Panc1 (cell line): Measurements from ENCODE around the gene ST6GALNAC6. TPM values are rescaled to one million over a fixed set of nuclear protein-coding genes. Genes with fewer than 3 reads are reported as not detected.

Experiments used
- ATAC-seq: fragments of 200-7000 bp; cut with Tn5 transposase; 2 replicates; pipeline ENCODE4 v1.9.1; 2020; ENCODE audit warnings: mild to moderate bottlenecking, moderate library complexity
- BruUV-seq: library from RNA; stranded (reverse); fragments of 400-500 nt; replicated peaks from 2 replicates; lab custom pipeline; 2021; lab: Mats Ljungman, UMichigan
- CTCF ChIA-PET: fragments of 300-600 bp; sonication (Branson Sonifier 250); formaldehyde crosslinking; loops from one replicate; lab custom pipeline; 2022; ENCODE audit warnings: antibody characterized with exemption; lab: Charles Lee
- POLR2A ChIA-PET: fragments of 300-600 bp; sonication (Branson Sonifier 250); formaldehyde crosslinking; loops from one replicate; lab custom pipeline; 2022; ENCODE audit warnings: antibody characterized with exemption; lab: Charles Lee
- DNase-seq: peaks from one replicate; pipeline ENCODE4 v3.0.0-alpha.2; 2010; ENCODE audit warnings: low read depth, low spot score
- H3K27ac ChIP-seq: 2 replicates; pipeline ENCODE4 v1.5.1; 2011; ENCODE audit warnings: mild to moderate bottlenecking, low read length, inconsistent platforms
- H3K27me3 ChIP-seq: fragments of 200-500 bp; sonication (Bioruptor generic); 2 replicates; pipeline ENCODE4 v1.6.0; 2014; ENCODE audit warnings: low read length, inconsistent platforms; ENCODE audit not compliant: control insufficient read depth, insufficient read depth
- H3K36me3 ChIP-seq: fragments of 200-500 bp; sonication (Bioruptor generic); 2 replicates; pipeline ENCODE4 v1.5.1; 2014; ENCODE audit warnings: inconsistent platforms, mild to moderate bottlenecking, low read length, moderate library complexity; ENCODE audit not compliant: control insufficient read depth, insufficient read depth
- H3K4me1 ChIP-seq: 2 replicates; pipeline ENCODE4 v1.5.1; 2011; ENCODE audit warnings: inconsistent platforms, mild to moderate bottlenecking, low read length, moderate library complexity; ENCODE audit not compliant: control insufficient read depth, insufficient read depth
- H3K4me3 ChIP-seq, 2 experiments: 2 replicates each; pipeline ENCODE4 v1.5.1; 2011 to 2012; ENCODE audit warnings: low read depth in 2 of 2, low read length in 2 of 2, mild to moderate bottlenecking in 2 of 2, inconsistent platforms in 1 of 2, moderate library complexity in 1 of 2
- H3K9me3 ChIP-seq: fragments of 200-500 bp; sonication (Bioruptor generic); 2 replicates; pipeline ENCODE4 v1.5.1; 2014; ENCODE audit warnings: low read depth, mild to moderate bottlenecking, inconsistent platforms, low read length, moderate library complexity; ENCODE audit not compliant: control insufficient read depth, insufficient read depth
- POLR2AphosphoS5 ChIP-seq: IDR thresholded peaks from 2 replicates; pipeline ENCODE4 v1.6.1; 2012; ENCODE audit warnings: mild to moderate bottlenecking, low read depth, low read length, moderate library complexity
- SIN3A ChIP-seq: IDR thresholded peaks from 2 replicates; pipeline ENCODE4 v1.6.1; 2012; ENCODE audit warnings: low read depth, mild to moderate bottlenecking, low read length, moderate library complexity, borderline replicate concordance; ENCODE audit not compliant: insufficient read depth
- TCF7L2 ChIP-seq: IDR thresholded peaks from 2 replicates; pipeline ENCODE4 v1.6.1; 2011; ENCODE audit warnings: mild to moderate bottlenecking, low read depth, low read length, inconsistent platforms
- in situ Hi-C: cut with HindIII; loops from 2 replicates; pipeline ENCODE4 v1.10.0; 2016; ENCODE audit warnings: low sequenced_read_pairs, low pct_unique_long_range_greater_than_20kb
- intact Hi-C: fragments of 100-400 bp; cut with micrococcal nuclease; formaldehyde crosslinking; loops from one replicate; pipeline ENCODE4 v1.10.0; 2022; ENCODE audit not compliant: unreplicated experiment
- total RNA-seq: library from RNA; stranded (reverse); gene quantifications from one replicate; pipeline ENCODE4 v1.2.1, GENCODE V29; 2021; ENCODE audit not compliant: unreplicated experiment
- TF ChIP-seq, protein P1 (sequence below), 2 experiments: IDR thresholded peaks; 2 replicates each; pipeline ENCODE4 v1.6.1; 2011 to 2012; ENCODE audit warnings: low read depth in 2 of 2, control low read depth in 1 of 2, low read length in 1 of 2, mild to moderate bottlenecking in 1 of 2, moderate library complexity in 1 of 2; ENCODE audit not compliant: insufficient read depth in 1 of 2
- TF ChIP-seq, protein P2 (sequence below): fragments of 450-650 bp; IDR thresholded peaks from 2 replicates; pipeline ENCODE4 v1.5.1; 2017; ENCODE audit warnings: mild to moderate bottlenecking

The ST6GALNAC6 gene
- total RNA-seq, 1 experiment from 2014 or later: 50.2 TPM

DNA sequence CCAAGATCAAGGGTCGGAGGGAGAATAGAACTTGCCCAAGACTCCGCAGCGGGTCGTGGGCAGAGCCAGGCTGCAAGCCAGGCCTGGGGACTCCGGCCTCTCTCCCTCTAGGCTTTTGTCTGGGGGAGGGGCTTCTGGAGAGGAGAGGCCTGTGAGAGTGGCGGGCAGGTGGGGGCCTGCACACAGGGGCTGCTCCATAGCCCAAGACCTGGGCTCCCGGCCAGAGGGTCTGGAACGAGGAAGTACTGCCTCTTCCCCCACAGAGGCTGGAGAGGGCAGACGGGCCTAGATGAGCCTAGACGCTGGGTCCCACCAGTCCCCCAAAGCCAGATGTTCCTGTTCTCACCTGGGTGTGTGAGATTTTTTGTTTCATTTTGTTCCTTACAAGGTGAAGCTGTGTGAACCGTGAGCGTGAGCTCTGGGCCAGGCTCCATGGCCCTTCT is 5.2 kb upstream of the ST6GALNAC6 start:
- BruUV-seq: no TSS peak
- POLR2A ChIA-PET: no interaction called here
- peak overlapping the region; percentile 77 for H3K27ac ChIP-seq
- H3K27me3 ChIP-seq: no peaks in the 10 kb centered on the region
- no peak overlapping the region for H3K4me3 ChIP-seq
- ATAC-seq (peak; percentile 1; the same call in 1 of the 2 replicates), DNase-seq (no peak)
- CTCF ChIA-PET: no interaction called here
- peaks cover 41% of the 10 kb centered on the region for H3K4me1 ChIP-seq
- in situ Hi-C loops: no loop called here
- intact Hi-C loops: no loop called here
- H3K36me3 ChIP-seq: no peaks in the 10 kb centered on the region
- H3K9me3 ChIP-seq: no peaks in the 10 kb centered on the region
- TF ChIP-seq POLR2AphosphoS5: no peak
- TF ChIP-seq, protein P1, sequence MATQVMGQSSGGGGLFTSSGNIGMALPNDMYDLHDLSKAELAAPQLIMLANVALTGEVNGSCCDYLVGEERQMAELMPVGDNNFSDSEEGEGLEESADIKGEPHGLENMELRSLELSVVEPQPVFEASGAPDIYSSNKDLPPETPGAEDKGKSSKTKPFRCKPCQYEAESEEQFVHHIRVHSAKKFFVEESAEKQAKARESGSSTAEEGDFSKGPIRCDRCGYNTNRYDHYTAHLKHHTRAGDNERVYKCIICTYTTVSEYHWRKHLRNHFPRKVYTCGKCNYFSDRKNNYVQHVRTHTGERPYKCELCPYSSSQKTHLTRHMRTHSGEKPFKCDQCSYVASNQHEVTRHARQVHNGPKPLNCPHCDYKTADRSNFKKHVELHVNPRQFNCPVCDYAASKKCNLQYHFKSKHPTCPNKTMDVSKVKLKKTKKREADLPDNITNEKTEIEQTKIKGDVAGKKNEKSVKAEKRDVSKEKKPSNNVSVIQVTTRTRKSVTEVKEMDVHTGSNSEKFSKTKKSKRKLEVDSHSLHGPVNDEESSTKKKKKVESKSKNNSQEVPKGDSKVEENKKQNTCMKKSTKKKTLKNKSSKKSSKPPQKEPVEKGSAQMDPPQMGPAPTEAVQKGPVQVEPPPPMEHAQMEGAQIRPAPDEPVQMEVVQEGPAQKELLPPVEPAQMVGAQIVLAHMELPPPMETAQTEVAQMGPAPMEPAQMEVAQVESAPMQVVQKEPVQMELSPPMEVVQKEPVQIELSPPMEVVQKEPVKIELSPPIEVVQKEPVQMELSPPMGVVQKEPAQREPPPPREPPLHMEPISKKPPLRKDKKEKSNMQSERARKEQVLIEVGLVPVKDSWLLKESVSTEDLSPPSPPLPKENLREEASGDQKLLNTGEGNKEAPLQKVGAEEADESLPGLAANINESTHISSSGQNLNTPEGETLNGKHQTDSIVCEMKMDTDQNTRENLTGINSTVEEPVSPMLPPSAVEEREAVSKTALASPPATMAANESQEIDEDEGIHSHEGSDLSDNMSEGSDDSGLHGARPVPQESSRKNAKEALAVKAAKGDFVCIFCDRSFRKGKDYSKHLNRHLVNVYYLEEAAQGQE (IDR thresholded peaks at IDR 0.05; ENCODE audit: insufficient read depth in 1 of 2, low read depth in 2 of 2, low read length in 1 of 2): no peak

DNA sequence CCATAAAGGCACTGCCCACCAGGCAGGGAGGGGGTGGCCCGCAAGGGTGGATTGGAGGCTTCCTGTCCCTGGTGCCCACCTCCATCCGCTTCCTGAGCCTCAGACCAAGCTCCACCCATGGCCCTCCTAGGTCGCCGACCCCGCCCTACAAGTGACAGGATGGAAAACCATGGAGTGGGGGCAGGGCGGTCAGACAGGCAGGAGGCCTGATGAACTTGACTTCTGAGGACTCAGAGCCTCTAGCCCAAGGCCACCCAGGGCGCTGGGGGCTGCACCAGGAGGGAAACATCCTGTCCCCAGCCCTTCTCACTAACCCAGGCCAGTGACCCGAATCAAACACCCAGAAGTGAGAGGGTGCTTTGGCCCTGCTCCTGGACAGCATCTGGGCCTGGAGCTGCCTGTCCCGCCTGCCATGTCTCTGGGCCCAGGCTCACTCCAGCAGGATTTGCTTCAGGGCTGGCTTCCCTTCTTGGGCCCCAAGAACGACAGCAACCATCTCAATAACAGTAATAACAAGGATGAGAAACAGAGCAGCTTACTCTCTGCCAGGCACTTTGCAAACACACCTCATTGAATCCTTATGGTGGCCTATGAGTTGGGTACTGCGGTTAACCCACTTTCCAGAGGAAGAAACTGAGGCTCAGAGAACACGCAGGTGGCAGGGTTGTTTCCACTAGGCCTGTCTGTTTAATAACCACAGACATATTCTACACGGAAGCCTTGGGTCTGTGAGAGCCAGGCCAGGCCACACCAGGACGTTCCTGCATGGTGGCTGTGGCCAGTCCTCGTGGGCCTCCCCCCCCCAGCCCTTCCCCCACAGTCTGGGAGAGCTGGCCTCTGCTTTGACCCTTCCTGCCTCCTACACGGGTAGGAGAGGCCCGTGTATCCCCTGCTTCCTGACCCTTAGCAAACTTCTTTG is 4.4 kb upstream of the ST6GALNAC6 start:
- no peak overlapping the region for H3K4me3 ChIP-seq
- CTCF ChIA-PET: no interaction called here
- POLR2A ChIA-PET: no interaction called here
- intact Hi-C loops: no loop called here
- no peak for DNase-seq
- no peaks in the 10 kb centered on the region for H3K36me3 ChIP-seq
- ATAC-seq: peak; percentile 49
- in situ Hi-C loops: no loop called here
- no TSS peak for BruUV-seq
- no peaks in the 10 kb centered on the region for H3K27me3 ChIP-seq
- TF ChIP-seq TCF7L2 (no peak), POLR2AphosphoS5 (0 out of 2 replicates have a peak, but pooled peaks have one; percentile 6)
- H3K9me3 ChIP-seq: no peaks in the 10 kb centered on the region
- peaks cover 41% of the 10 kb centered on the region for H3K4me1 ChIP-seq
- H3K27ac ChIP-seq: peak overlapping the region; percentile 77

DNA sequence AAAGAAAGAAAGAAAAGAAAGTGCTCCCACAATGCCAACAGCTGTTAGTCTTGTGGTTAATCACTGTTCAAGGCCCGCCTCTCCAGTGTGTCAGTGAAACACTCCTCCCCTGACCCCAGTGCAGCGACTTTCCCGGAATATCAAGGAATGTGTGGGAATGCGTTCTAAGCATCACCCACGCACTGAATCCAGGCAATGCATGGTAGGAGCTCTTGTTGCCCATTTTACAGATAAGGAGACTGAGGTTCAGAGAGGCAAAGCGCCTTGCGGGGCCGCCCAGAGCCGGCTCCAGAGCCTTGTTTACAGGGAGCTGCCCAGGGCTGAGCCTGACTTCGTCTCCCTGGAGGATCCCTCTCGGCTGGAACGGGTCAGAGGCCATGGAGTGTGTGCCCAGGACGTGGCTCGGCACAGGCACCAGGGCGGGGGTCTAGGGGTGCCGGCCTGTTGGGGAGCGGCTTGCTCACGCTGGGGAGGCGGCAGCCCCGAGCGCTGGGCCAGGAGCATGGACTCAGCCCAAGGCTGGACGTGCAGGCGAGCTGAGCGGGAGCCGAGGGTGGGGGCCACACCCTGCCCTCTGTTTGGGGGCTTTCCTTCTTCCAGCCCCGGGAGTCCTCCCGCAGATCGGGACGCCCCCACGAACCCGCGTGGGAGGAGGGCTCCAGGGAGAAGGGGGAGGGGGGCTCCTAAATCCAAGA is 823 bp downstream of the ST6GALNAC6 start:
- no peaks in the 10 kb centered on the region; the same call in 1 of the 2 replicates for H3K9me3 ChIP-seq
- DNase-seq (no peak), ATAC-seq (peak; percentile 35)
- in situ Hi-C loops (no loop called here), intact Hi-C loops (no loop called here)
- no peak for TF ChIP-seq SIN3A
- TF ChIP-seq, protein P2, sequence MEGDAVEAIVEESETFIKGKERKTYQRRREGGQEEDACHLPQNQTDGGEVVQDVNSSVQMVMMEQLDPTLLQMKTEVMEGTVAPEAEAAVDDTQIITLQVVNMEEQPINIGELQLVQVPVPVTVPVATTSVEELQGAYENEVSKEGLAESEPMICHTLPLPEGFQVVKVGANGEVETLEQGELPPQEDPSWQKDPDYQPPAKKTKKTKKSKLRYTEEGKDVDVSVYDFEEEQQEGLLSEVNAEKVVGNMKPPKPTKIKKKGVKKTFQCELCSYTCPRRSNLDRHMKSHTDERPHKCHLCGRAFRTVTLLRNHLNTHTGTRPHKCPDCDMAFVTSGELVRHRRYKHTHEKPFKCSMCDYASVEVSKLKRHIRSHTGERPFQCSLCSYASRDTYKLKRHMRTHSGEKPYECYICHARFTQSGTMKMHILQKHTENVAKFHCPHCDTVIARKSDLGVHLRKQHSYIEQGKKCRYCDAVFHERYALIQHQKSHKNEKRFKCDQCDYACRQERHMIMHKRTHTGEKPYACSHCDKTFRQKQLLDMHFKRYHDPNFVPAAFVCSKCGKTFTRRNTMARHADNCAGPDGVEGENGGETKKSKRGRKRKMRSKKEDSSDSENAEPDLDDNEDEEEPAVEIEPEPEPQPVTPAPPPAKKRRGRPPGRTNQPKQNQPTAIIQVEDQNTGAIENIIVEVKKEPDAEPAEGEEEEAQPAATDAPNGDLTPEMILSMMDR: no peak
- H3K4me1 ChIP-seq: peaks cover 16% of the 10 kb centered on the region
- H3K27me3 ChIP-seq: no peaks in the 10 kb centered on the region
- H3K36me3 ChIP-seq: peaks cover 7% of the 10 kb centered on the region; the same call in 1 of the 2 replicates
- ChIA-PET CTCF (interaction anchor here (0.6 to 1.0 kb wide), 2 partner anchors 16 to 58 kb away, joined by 3 read pairs; no protein-coding TSS in a partner anchor), POLR2A (no interaction called here)
- peak overlapping the region; percentile 74 for H3K27ac ChIP-seq
- H3K4me3 ChIP-seq: peak overlapping the region; percentile 66 to 70
- BruUV-seq: no TSS peak
